Astrocyte (in vitro differentiated cells and primary cell): Measurements from ENCODE around the gene DIAPH1. TPM values are rescaled to one million over a fixed set of nuclear protein-coding genes. Genes with fewer than 3 reads are reported as not detected.

ENCODE experiments used
- DNase-seq: peaks from one replicate; pipeline ENCODE4 v3.0.0-alpha.2; 2010; ENCODE audit warnings: low read depth
- FAIRE-seq: peaks from 2 replicates; lab custom pipeline; 2011; peaks lifted over from hg19 to GRCh38; lab: Jason Lieb, UNC
- H2AFZ ChIP-seq: 2 replicates; pipeline ENCODE4 v1.6.0; 2012; ENCODE audit warnings: low read depth, low read length, inconsistent platforms
- H3K27ac ChIP-seq: 2 replicates; pipeline ENCODE4 v1.5.1; 2011; ENCODE audit warnings: low read depth, low read length, inconsistent platforms
- H3K27me3 ChIP-seq: 2 replicates; pipeline ENCODE4 v1.6.0; 2011; ENCODE audit warnings: low read length, inconsistent platforms; ENCODE audit not compliant: insufficient read depth
- H3K36me3 ChIP-seq: 2 replicates; pipeline ENCODE4 v1.5.1; 2011; ENCODE audit warnings: low read length, inconsistent platforms; ENCODE audit not compliant: insufficient read depth
- H3K4me1 ChIP-seq: 2 replicates; pipeline ENCODE4 v1.5.1; 2011; ENCODE audit warnings: low read length, inconsistent platforms; ENCODE audit not compliant: insufficient read depth
- H3K4me2 ChIP-seq: 2 replicates; pipeline ENCODE4 v1.6.0; 2012; ENCODE audit warnings: low read length, inconsistent platforms
- H3K4me3 ChIP-seq: 2 replicates; pipeline ENCODE4 v1.5.1; 2011; ENCODE audit warnings: low read depth, mild to moderate bottlenecking, low read length, inconsistent platforms; ENCODE audit not compliant: insufficient read depth
- H3K79me2 ChIP-seq: 2 replicates; pipeline ENCODE4 v1.6.0; 2012; ENCODE audit warnings: mild to moderate bottlenecking, low read length, inconsistent platforms; ENCODE audit not compliant: insufficient read depth
- H3K9ac ChIP-seq: 2 replicates; pipeline ENCODE4 v1.6.0; 2012; ENCODE audit warnings: mild to moderate bottlenecking, low read length, inconsistent platforms
- H3K9me3 ChIP-seq: 2 replicates; pipeline ENCODE4 v1.5.1; 2012; ENCODE audit warnings: low read depth, mild to moderate bottlenecking, low read length, inconsistent platforms; ENCODE audit not compliant: insufficient read depth
- H4K20me1 ChIP-seq: 2 replicates; pipeline ENCODE4 v1.6.0; 2012; ENCODE audit warnings: low read length, inconsistent platforms; ENCODE audit not compliant: insufficient read depth
- H3K27ac Mint-ChIP-seq: one replicate; pipeline ENCODE4 v1.8.0; 2021; ENCODE audit warnings: mild to moderate bottlenecking, mixed read lengths; ENCODE audit not compliant: unreplicated experiment
- H3K27me3 Mint-ChIP-seq: one replicate; pipeline ENCODE4 v1.8.0; 2021; ENCODE audit warnings: low read depth, mixed read lengths; ENCODE audit not compliant: unreplicated experiment
- H3K36me3 Mint-ChIP-seq: one replicate; pipeline ENCODE4 v1.8.0; 2021; ENCODE audit warnings: low read depth, mixed read lengths; ENCODE audit not compliant: unreplicated experiment
- H3K4me1 Mint-ChIP-seq: one replicate; pipeline ENCODE4 v1.8.0; 2021; ENCODE audit warnings: low read depth, mixed read lengths; ENCODE audit not compliant: unreplicated experiment
- H3K4me3 Mint-ChIP-seq: one replicate; pipeline ENCODE4 v1.8.0; 2021; ENCODE audit warnings: mild to moderate bottlenecking, moderate library complexity, mixed read lengths; ENCODE audit not compliant: unreplicated experiment
- H3K9me3 Mint-ChIP-seq: one replicate; pipeline ENCODE4 v1.8.0; 2021; ENCODE audit warnings: mild to moderate bottlenecking, mixed read lengths; ENCODE audit not compliant: unreplicated experiment
- CTCF ChIP-seq: IDR thresholded peaks from 2 replicates; pipeline ENCODE4 v1.5.1; 2011; ENCODE audit warnings: low read depth, mild to moderate bottlenecking, inconsistent platforms, low read length, moderate library complexity; ENCODE audit not compliant: insufficient read depth
- EZH2 ChIP-seq: IDR thresholded peaks from 2 replicates; pipeline ENCODE4 v1.6.1; 2012; ENCODE audit warnings: mild to moderate bottlenecking, low read length, inconsistent platforms; ENCODE audit not compliant: insufficient read depth
- total RNA-seq: library from RNA; stranded (reverse); gene quantifications from 2 replicates; pipeline ENCODE4 v1.2.1, GENCODE V29; 2021

Gene DIAPH1
- total RNA-seq, 1 donor from 2014 or later, result 78.8 TPM

- Mint-ChIP-seq H3K27me3 (no peaks in the 10 kb centered on the region), H3K36me3 (peaks cover 5% of the 10 kb centered on the region), H3K4me1 (peaks cover 43% of the 10 kb centered on the region), H3K9me3 (peaks cover 1% of the 10 kb centered on the region), H3K27ac (peak overlapping the region; percentile 98), H3K4me3 (peak overlapping the region; percentile 73)
- Histone ChIP-seq H3K4me3 (peak overlapping the region; percentile 24), H4K20me1 (no peaks in the 10 kb centered on the region), H3K27ac (peak overlapping the region; percentile 80), H2AFZ (no peak overlapping the region), H3K9ac (peak overlapping the region; percentile 82), H3K79me2 (no peaks in the 10 kb centered on the region), H3K36me3 (peaks cover 20% of the 10 kb centered on the region), H3K27me3 (no peaks in the 10 kb centered on the region), H3K4me1 (peaks cover 52% of the 10 kb centered on the region), H3K4me2 (peak overlapping the region; percentile 86), H3K9me3 (no peaks in the 10 kb centered on the region)
- FAIRE-seq (peak; percentile 78), DNase-seq (peak; percentile 91)
- TF ChIP-seq EZH2 (no peak), CTCF (no peak)
These were observed 109.8 kb downstream of the DIAPH1 start for GRCh38 chr5:141508798-141509611.

DNA sequence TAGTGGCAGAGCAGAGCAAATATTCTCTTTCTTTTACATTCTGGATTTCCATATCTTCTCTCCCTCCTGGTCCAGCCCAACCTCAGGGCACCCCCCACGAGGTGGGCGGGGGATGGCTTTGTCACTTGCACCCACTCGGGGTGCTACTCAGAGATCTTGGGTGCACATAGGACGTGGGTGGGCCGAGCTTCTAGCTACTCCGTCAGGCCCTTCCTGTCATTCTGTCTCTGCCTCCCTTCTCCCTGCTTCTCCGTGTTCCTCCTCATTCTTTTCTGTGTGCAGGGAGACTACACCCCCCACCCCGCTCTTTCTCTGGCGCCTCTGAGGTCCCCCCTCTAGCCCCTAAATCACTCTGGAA, 110.4 kb downstream of the DIAPH1 start:
- Histone ChIP-seq H3K4me3 (peak overlapping the region; percentile 24), H2AFZ (no peak overlapping the region), H3K9ac (peak overlapping the region; percentile 82), H3K4me2 (peak overlapping the region; percentile 86), H3K27me3 (no peaks in the 10 kb centered on the region), H3K36me3 (peaks cover 20% of the 10 kb centered on the region), H3K27ac (peak overlapping the region; percentile 80), H3K4me1 (peaks cover 46% of the 10 kb centered on the region), H3K79me2 (no peaks in the 10 kb centered on the region), H3K9me3 (no peaks in the 10 kb centered on the region), H4K20me1 (no peaks in the 10 kb centered on the region)
- H3K27ac Mint-ChIP-seq, result peak overlapping the region; percentile 98
- H3K27me3 Mint-ChIP-seq, result no peaks in the 10 kb centered on the region
- peaks cover 39% of the 10 kb centered on the region for H3K4me1 Mint-ChIP-seq
- H3K4me3 Mint-ChIP-seq, result peak overlapping the region; percentile 73
- peaks cover 1% of the 10 kb centered on the region for H3K9me3 Mint-ChIP-seq
- H3K36me3 Mint-ChIP-seq, result peaks cover 6% of the 10 kb centered on the region
- no peak for DNase-seq
- no peak for TF ChIP-seq CTCF
- TF ChIP-seq EZH2, result no peak
- no peak for FAIRE-seq
